SU-DHL-6 (cell line): Measurements from ENCODE around the gene SLX4IP.

Experiments used
- H2AFZ ChIP-seq: fragments of 200-600 bp; sonication (generic); 2 replicates; pipeline ENCODE4 v1.6.1; 2014; ENCODE audit warnings: low read depth, mild to moderate bottlenecking, moderate library complexity, mixed read lengths, antibody characterized with exemption, low read length; ENCODE audit not compliant: severe bottlenecking
- H3F3A ChIP-seq: fragments of 200-600 bp; shearing (Covaris generic); 2 replicates; pipeline ENCODE4 v1.6.0; 2016; ENCODE audit warnings: antibody characterized with exemption, mild to moderate bottlenecking; ENCODE audit not compliant: insufficient read depth
- H3K27ac ChIP-seq: fragments of 200-600 bp; sonication (generic); 2 replicates; pipeline ENCODE4 v1.5.1; 2016; ENCODE audit warnings: low read depth, mild to moderate bottlenecking, low read length, moderate library complexity, mixed read lengths
- H3K27me3 ChIP-seq: fragments of 200-600 bp; sonication (generic), shearing (Covaris generic); 2 replicates; pipeline ENCODE4 v1.6.0; 2014; ENCODE audit warnings: mild to moderate bottlenecking, low read length
- H3K36me3 ChIP-seq: fragments of 200-600 bp; sonication (generic); 2 replicates; pipeline ENCODE4 v1.6.1; 2014; ENCODE audit warnings: mild to moderate bottlenecking, low read length, mixed read lengths
- H3K4me2 ChIP-seq: fragments of 300-600, 200-600 bp; shearing (Covaris generic), sonication (generic); 2 replicates; pipeline ENCODE4 v1.6.0; 2014; ENCODE audit warnings: low read length, low read depth, mild to moderate bottlenecking; ENCODE audit not compliant: poor library complexity, severe bottlenecking
- H3K4me3 ChIP-seq: fragments of 200-600 bp; sonication (generic); 2 replicates; pipeline ENCODE4 v1.5.1; 2014; ENCODE audit warnings: antibody characterized with exemption, low read length, mild to moderate bottlenecking, mixed read lengths; ENCODE audit not compliant: insufficient read depth, poor library complexity, severe bottlenecking
- H3K79me2 ChIP-seq: fragments of 200-600 bp; sonication (generic); 2 replicates; pipeline ENCODE4 v1.6.1; 2014; ENCODE audit warnings: mild to moderate bottlenecking, low read length, moderate library complexity; ENCODE audit not compliant: insufficient read depth
- H3K9ac ChIP-seq: fragments of 200-600 bp; sonication (generic); 2 replicates; pipeline ENCODE4 v1.7.0; 2014; ENCODE audit warnings: mild to moderate bottlenecking, low read length
- H3K9me2 ChIP-seq: fragments of 200-600 bp; sonication (generic); replicated peaks from 2 replicates; pipeline ENCODE4 v1.6.1; 2014; ENCODE audit warnings: low read length; ENCODE audit not compliant: insufficient read depth
- H3K9me3 ChIP-seq: fragments of 200-600 bp; sonication (generic); 2 replicates; pipeline ENCODE4 v1.6.1; 2014; ENCODE audit warnings: low read length, mixed read lengths; ENCODE audit not compliant: insufficient read depth
- H4K20me1 ChIP-seq: fragments of 200-600 bp; sonication (generic); 2 replicates; pipeline ENCODE4 v1.6.1; 2014; ENCODE audit warnings: low read depth, mild to moderate bottlenecking, antibody characterized with exemption, low read length, moderate library complexity, mixed read lengths
- EZH2phosphoT487 ChIP-seq: fragments of 200-600 bp; sonication (generic), shearing (Covaris generic); conservative IDR thresholded peaks from 2 replicates; pipeline ENCODE4 v1.6.1; 2018; ENCODE audit warnings: mild to moderate bottlenecking, antibody characterized with exemption, low read length, moderate library complexity, mixed read lengths
- TF ChIP-seq, protein P1 (sequence below): fragments of 200-600 bp; sonication (generic); IDR thresholded peaks from one replicate; pipeline ENCODE4 v1.5.1; 2017; ENCODE audit warnings: antibody characterized with exemption, mild to moderate bottlenecking, low read length, moderate library complexity; ENCODE audit not compliant: insufficient read depth, poor library complexity, severe bottlenecking

SLX4IP gene

DNA sequence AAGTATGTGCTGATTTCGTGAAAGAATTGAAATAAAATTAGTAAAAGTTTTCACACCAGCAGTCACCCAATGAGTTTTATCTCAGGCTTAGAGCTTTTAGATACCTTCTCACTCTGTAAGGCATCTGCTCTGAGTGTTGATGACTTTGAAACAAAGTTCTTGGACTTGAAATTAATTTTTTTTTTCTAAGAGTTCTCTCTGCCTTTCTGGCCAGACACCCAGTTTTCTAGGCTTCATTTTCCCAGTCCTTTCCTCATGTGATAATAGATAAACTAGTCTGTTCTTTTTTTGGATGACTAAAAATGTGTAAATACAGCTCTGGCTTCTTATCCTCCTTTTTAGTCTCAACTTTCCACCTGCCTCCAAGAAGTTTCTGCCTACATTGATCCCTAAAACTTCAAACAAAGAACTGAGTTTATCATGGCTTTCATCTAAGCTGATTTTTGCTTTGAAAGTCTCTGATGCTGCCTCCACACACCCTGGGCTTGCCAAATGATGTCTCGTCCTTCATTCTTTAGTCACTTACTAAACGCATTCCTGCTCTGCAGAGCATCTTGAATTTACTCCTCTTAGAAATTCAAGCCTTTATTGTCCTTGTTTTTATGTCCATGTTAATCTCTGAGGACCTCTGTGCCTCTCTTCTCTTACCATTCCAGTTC lies 32.7 kb downstream of the SLX4IP start:
- Histone ChIP-seq H3K4me3 (no peak overlapping the region), H4K20me1 (no peaks in the 10 kb centered on the region), H3K36me3 (no peaks in the 10 kb centered on the region), H3K79me2 (peaks cover 10% of the 10 kb centered on the region), H3F3A (no peaks in the 10 kb centered on the region), H3K9me3 (no peaks in the 10 kb centered on the region), H3K9ac (no peak overlapping the region), H3K27me3 (no peaks in the 10 kb centered on the region), H2AFZ (no peak overlapping the region), H3K9me2 (no peaks in the 10 kb centered on the region), H3K4me2 (no peak overlapping the region), H3K27ac (no peak overlapping the region)
- TF ChIP-seq EZH2phosphoT487, result no peak

DNA sequence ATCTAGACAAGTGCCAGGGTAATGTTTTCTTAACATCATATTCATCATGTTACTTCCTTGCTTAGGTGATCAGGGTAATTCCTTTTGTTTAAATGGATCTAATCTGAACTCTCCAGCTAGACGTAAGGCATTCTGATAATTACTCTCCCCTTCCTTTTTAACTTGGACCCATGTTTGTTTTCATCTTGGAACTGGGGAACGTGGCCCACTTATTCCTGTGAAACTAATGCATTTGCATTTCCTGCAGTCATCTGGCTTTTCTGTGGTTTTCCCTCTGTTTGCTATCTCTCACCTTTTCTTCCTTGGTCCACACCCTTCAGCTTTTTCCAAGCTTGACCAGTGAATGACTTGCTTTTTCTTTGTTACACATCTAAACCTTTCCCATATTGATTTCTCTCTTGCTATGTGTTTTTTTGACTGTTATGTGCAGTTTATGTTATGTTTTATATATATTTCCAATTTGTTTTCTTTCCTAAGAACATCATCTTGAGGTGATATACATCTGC lies 33.3 kb downstream of the SLX4IP start:
- H3K4me3 ChIP-seq, result no peak overlapping the region
- no peak overlapping the region for H3K27ac ChIP-seq
- H3F3A ChIP-seq, result no peaks in the 10 kb centered on the region
- no peak overlapping the region for H3K9ac ChIP-seq
- peaks cover 13% of the 10 kb centered on the region for H3K79me2 ChIP-seq
- TF ChIP-seq EZH2phosphoT487, result no peak
- TF ChIP-seq, protein P1, sequence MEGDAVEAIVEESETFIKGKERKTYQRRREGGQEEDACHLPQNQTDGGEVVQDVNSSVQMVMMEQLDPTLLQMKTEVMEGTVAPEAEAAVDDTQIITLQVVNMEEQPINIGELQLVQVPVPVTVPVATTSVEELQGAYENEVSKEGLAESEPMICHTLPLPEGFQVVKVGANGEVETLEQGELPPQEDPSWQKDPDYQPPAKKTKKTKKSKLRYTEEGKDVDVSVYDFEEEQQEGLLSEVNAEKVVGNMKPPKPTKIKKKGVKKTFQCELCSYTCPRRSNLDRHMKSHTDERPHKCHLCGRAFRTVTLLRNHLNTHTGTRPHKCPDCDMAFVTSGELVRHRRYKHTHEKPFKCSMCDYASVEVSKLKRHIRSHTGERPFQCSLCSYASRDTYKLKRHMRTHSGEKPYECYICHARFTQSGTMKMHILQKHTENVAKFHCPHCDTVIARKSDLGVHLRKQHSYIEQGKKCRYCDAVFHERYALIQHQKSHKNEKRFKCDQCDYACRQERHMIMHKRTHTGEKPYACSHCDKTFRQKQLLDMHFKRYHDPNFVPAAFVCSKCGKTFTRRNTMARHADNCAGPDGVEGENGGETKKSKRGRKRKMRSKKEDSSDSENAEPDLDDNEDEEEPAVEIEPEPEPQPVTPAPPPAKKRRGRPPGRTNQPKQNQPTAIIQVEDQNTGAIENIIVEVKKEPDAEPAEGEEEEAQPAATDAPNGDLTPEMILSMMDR, result no peak
- H3K27me3 ChIP-seq, result no peaks in the 10 kb centered on the region
- H3K4me2 ChIP-seq, result no peak overlapping the region
- no peak overlapping the region for H2AFZ ChIP-seq
- H4K20me1 ChIP-seq, result no peaks in the 10 kb centered on the region
- no peaks in the 10 kb centered on the region for H3K36me3 ChIP-seq
- H3K9me2 ChIP-seq, result no peaks in the 10 kb centered on the region
- no peaks in the 10 kb centered on the region for H3K9me3 ChIP-seq

DNA sequence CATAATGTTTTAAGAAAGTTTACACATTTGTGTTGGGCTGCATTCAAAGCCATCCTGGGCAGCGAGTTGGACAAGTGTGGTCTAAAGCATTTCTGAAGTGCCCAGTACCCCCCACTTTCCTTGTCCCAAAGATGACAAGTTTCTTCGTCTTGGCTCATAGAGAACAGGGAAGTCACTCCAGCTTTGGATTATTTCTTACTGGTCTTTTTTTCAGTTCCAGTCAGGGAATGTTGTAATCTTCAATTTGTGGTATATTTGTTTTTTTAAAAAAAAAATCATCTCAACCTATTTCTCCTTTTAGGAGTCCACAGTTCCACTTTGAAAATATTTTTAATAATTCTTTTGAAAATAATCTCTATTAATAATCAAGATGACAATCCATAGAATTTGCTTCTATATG lies 34.0 kb downstream of the SLX4IP start:
- H3K79me2 ChIP-seq, result peaks cover 13% of the 10 kb centered on the region
- no peak overlapping the region for H3K4me3 ChIP-seq
- H3K9me2 ChIP-seq, result no peaks in the 10 kb centered on the region
- no peaks in the 10 kb centered on the region for H3K36me3 ChIP-seq
- H3K9me3 ChIP-seq, result no peaks in the 10 kb centered on the region
- H3K4me2 ChIP-seq, result no peak overlapping the region
- H3K27ac ChIP-seq, result no peak overlapping the region
- TF ChIP-seq, protein P1, result no peak
- TF ChIP-seq EZH2phosphoT487, result no peak
- H3K27me3 ChIP-seq, result no peaks in the 10 kb centered on the region
- no peaks in the 10 kb centered on the region for H3F3A ChIP-seq
- H3K9ac ChIP-seq, result no peak overlapping the region
- no peak overlapping the region for H2AFZ ChIP-seq
- H4K20me1 ChIP-seq, result no peaks in the 10 kb centered on the region

DNA sequence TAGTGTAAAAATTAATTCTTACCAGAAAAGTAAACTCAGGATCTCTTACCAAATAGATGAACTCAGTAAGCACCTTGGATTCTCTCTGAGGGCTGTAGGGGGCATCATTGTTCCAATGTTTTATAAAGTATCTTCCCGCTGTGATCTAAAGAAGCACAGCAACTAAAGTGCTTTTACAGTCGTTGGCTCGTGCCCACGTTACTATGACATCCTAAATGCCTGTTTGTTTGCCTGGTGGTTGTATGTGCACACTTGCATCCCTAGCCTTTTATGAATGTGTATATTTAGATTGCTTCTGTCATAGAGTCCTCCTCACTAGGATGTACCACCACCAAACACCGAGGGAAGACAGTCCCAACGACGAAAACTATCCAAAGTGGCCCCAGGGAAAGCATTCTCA lies 34.5 kb downstream of the SLX4IP start:
- Histone ChIP-seq H2AFZ (no peak overlapping the region), H4K20me1 (no peaks in the 10 kb centered on the region), H3K27me3 (no peaks in the 10 kb centered on the region), H3K9ac (no peak overlapping the region), H3K9me3 (no peaks in the 10 kb centered on the region), H3K4me2 (no peak overlapping the region), H3K9me2 (no peaks in the 10 kb centered on the region), H3K36me3 (no peaks in the 10 kb centered on the region), H3K4me3 (no peak overlapping the region), H3F3A (no peaks in the 10 kb centered on the region), H3K79me2 (peaks cover 13% of the 10 kb centered on the region), H3K27ac (no peak overlapping the region)
- TF ChIP-seq, protein P1, result peak; percentile 27
- TF ChIP-seq EZH2phosphoT487, result no peak
